NCI-H748 (cell line): ENCODE measurements around the gene SPINK13.
"Not testable (repeated sequence)": the region's sequence is repeated elsewhere in the genome, so short reads cannot be mapped to it uniquely, and the experiment has no call there.

Experiments
- DNase-seq: peaks from one replicate; lab custom pipeline; 2025; ENCODE audit not compliant: unreplicated experiment; lab: John Stamatoyannopoulos, UW

Gene SPINK13, protein sequence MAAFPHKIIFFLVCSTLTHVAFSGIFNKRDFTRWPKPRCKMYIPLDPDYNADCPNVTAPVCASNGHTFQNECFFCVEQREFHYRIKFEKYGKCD

DNA sequence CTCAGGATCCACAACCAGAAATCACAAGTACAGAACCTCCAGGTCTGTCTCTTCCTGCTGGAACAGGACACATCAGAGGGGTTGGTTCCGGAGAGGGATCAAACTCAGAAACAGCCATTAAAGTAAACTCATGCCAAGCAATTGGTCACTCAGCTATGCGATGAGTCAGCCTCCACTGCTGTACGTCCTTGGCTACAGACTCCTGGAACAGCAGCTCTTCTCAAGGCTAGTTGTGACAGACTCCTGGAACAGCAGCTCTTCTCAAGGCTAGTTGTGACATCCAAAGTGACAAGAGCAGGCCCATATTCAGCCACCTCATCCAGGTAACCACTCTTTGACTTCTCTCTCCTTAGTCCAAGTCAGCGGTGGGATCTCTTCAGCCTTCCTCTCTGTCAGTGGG, at the start of gene SPINK13:
Gene SPINK13, plus strand, starts transcription at position 229 of the 400 bp plus-strand sequence. CDS start 1,279 bp downstream, outside the sequence.
- DNase-seq, result no peak

DNA sequence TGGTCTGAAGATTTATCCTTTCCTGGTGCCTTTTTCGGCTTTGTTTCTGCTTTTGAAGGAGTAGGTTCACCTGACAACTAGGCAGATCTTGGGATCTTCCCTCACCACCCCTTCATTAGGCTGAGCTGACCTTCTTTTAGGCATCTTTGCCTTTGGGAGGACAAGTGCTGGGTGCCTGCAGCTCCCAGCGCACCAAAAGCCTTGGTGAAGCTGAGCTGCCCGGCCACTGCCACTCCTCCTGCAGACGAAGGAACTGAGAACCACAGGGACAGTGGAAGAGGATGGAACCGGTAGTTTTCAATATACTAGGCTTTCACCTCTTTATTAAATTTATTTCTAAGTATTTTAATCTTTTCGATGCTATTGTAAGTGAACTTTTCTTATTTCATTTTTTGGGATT, 47.1 kb upstream of the SPINK13 start:
- DNase-seq, result no peak

DNA sequence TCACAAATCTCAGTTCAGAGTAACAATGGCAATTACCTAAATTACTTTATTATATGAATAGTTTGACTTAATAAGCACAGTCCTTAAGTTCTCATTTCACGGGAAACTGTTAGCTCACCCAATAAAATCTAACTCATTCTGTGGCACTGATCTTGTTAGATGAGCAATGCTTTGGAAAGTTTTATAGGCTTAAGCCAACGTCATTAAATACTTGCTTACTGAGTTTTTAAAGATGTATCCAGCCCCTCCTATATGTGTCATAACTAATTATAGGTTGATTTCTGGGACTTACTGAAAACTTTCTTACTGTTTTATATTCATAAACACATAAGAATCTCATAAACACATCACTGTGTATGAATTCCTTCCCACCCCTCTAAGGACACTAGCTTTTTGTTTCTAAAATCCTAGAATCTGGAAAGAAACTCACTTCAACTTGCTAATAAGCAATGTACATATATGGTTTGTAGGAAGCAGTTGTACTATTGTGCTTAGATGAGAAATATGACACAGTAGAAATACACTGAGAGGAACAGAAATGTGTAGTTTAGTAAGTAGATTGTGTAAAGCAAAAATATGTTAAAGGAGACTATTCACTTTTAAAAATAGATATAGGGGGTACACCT, 44.4 kb upstream of the SPINK13 start:
- no peak for DNase-seq

DNA sequence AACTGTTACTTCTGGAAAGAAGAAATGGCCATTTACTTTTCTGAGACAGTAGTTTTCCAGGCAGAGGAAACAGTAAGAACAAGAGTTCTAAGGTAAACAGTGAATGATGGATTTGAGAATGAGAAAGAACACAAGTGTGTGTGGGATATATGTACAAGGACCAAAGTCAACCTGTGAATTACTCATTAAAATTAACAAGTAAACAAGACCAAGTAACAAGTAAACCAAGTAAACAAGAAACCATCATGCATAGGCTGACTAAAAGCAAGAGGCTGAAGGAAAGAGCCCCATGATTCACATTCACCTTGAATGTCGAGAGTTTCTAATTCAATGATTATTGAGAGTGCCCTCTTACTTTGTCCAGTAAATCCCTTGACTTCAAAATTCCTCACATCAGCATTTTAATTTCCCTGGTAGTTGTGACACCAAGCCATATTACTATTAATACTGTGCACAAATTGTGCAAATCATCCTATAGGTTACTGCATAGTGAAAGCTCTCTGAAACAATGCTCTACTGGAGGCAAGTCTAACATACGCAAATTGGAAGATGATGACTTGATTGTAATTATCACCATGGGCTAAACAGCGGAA, 40.1 kb upstream of the SPINK13 start:
- DNase-seq, result no peak

DNA sequence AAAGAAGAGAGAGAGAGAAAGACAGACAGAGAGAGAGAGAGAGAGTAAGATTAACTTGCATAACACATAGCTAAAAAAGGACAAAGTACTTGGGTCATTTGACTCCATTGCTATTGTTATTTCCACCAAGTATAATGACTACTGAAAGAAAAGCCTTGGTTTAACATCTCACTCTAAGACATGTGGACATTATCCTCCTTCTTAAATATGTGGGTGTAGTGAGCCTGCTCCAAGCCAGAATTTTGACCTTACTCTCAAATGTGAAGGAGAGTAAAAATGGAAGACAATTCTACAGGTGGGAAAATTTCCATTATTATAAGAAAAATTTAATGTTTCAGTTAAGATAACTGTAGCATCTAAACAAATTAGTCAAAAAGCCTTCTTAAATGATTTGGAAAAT, 38.8 kb upstream of the SPINK13 start:
- no peak for DNase-seq

DNA sequence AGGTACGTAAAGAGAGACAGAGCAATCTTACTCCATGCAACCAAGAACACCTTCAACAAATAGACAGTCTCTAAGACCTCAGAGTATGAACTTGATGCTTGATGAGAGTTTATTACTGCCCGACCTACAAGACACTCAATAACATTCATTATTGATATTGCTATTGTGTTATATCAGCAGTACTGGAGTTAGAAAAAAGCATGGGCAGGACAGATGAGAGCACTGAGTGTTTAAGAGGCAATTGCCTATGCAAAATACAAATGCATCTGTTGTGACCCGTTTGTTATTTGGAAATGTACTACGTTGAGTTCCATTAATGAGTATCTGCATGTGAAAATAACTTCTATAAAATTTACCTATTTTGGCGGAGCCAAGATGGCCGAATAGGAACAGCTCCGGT, 38.4 kb upstream of the SPINK13 start:
- peak; percentile 36 for DNase-seq

DNA sequence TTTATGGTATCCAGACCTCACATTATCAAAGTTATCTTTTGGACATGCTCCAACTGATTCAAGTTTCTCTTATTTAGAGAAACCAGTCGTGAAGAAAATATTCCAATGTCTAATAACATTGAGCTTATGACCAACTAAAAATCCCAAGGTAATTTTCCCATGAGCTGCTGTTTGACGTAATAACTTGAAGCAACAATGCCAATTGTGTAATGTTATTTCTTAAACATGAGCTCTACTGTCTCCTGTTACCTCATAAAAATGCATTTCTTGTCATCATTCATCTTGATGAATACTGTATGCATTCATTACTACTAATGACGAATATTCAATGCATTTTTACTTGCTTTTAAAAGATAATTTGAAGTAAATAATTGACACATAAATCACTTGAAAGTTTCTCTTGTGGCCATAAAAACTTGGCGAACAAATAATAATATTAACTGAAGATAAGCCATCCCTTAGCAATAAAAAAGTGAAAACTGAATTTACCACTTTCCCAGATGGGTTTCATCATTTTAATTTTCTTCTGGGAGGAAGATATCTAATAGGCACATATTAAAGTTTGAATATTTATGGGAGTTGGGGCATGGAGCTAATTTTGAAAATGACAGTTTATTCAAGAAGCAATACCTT, 30.7 kb upstream of the SPINK13 start:
- DNase-seq, result no peak

DNA sequence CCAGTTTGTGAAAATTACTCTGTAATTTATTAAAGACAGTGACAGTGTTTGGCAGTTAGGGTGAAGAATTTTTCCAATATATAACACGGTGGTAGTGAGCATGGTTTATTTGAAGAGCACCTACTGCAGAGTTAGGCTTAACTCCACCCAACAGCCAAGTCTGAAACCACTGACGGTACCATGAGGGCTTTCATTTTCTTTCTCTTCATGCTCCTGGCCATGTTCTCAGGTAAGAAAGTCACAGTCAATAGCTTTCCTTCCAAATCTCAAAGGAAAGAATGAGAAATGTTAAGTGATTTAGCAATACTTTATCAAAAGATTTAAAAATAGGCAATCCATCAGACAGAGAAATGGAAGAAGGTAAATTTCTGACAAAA, 30.2 kb upstream of the SPINK13 start, which contains the start of gene MARCOL:
Gene MARCOL, plus strand, starts transcription at position 108 of the 377 bp plus-strand sequence. Its CDS starts 73 bp downstream, at position 181.
- DNase-seq, result no peak

DNA sequence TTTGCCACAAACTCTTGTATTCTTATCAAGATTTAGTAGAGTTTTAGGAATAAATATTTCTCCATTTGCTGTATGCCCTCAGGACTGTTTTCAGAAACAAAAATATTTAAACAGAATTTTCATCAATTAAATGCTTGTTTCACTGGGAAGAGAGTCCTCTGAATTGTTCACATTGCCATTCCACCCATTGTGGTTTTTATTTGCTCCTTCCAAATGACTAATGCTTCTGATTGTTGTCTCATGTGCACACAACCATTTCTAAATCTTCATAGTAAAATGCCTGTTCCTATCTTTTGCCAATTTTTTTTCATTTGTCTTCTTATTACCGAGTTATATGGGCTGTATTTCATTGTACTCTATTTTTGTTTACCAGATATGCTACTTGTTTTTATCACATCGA, 19.7 kb upstream of the SPINK13 start:
- no peak for DNase-seq

DNA sequence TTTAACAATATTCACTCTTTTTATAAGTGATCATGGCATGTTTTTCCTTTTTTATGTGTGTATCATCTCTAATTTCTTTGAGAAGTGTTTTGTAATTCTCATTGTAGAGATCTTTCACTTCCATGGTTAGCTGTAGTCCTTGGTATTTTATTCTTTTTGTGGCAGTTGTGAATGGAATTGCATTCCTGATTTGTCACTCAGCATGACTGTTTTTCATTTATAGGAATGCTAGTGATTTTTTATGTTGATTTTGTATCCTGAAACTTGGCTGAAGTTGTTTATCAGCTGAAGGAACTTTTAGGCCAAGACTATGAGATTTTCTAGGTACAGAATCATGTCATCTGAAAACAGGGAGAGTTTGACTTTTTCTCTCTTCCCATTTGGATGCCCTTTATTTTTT, 13.1 kb upstream of the SPINK13 start:
- no peak for DNase-seq

DNA sequence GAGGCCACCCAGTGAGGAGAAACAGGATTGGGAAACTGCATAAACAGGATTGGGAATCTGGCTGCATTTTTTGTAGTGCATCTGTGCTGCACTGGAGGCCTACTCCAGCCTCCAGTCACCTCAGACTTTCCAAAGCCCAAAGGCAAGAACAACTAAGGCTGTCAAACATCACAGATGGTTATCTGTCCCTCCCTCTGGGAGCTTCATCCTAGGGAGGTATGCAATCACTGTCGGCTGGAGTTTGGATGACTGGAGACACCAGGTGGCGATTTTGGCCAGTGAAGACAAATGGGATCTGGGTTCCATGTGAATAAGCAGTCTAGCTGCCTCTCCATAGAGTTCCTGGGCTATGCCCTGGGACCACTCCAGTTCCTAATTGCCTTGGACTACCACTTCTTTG, 9.3 kb upstream of the SPINK13 start:
- DNase-seq, result no peak

DNA sequence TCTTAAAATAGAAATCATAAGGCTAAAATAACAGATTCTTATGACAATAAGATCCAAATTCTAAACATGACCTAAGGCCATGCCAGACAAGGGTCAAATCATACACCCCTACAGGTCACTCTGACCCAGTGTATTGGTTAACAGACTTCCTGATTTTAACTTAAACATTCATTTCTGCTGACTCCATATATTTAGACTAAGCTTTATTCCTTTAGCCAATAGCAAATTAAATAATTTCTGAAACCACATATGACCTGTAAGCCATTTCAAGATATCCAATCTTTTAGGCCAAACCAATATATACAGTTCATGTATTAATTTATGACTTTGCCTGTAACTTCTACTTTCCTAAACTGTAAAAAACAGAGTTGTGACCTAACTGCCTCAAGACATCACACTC, 7.4 kb upstream of the SPINK13 start:
- DNase-seq, result no peak

DNA sequence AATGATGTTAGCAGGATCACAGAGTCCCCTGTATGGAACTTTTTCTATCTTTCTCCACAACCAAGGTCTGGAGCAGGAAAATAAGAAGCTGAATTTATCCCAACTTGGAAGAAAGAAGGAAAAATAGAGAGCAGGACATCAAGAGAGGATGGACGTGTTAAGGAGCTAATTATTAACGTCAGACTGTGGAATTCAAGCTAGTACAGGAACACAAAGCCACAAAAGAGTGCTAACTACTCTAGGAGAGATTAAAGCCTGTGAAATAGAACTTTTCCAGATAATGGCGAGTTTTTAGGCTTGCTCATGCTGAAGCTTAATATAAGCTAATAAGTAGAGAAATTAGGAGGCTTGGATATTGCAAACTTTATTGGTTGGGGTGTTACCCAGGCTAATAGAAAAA, 632 bp upstream of the SPINK13 start:
- no peak for DNase-seq

DNA sequence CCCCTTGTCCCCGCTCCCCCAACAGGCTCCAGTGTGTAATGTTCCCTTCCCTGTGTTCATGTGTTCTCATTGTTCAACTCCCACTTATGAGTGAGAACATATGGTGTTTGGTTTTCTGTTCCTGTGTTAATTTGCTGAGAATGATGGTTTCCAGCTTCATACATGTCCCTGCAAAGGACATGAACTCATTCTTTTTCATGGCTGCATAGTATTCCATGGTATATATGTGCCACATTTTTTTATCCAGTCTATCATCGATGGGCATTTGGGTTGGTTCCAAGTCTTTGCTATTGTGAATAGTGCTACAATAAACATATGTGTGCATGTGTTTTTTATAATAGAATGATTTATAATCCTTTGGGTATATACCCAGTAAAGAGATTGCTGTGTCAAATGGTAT, 6.5 kb downstream of the SPINK13 start:
- DNase-seq, result not testable (repeated sequence)

DNA sequence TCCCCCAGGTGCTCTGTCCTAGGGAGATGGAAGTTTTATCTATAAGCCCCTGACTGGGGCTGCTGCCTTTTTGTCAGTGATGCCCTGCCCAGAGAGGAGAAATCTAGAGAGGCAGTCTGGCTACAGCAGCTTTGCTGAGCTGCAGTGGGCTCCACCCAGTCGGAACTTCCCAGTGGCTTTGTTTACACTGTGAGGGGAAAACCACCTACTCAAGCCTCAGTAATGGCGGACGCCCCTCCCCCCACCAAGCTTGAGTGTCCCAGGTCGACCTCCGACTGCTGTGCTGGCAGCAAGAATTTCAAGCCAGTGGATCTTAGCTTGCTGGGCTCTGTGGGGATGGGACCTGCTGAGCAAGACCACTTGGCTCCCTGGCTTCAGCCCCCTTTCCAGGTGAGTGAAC, 12.3 kb downstream of the SPINK13 start:
- peak; percentile 66 for DNase-seq

DNA sequence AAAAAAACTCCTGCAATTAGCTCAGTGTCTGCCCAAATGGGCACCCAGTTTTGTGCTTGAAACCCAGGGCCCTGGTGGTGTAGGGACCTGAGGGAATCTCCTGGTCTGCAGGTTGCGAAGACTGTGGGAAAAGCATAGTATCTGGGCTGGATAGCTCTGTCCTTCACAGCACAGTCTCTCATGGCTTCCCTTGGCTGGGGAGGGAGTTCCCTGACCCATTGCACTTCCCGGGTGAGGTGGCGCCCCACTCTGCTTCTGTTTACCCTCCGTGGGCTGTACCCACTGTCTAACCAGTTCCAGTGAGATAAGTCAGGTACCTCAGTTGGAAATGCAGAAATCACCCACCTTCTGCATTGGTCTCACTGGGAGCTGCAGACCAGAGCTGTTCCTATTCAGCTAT, 12.7 kb downstream of the SPINK13 start:
- not testable (repeated sequence) for DNase-seq

DNA sequence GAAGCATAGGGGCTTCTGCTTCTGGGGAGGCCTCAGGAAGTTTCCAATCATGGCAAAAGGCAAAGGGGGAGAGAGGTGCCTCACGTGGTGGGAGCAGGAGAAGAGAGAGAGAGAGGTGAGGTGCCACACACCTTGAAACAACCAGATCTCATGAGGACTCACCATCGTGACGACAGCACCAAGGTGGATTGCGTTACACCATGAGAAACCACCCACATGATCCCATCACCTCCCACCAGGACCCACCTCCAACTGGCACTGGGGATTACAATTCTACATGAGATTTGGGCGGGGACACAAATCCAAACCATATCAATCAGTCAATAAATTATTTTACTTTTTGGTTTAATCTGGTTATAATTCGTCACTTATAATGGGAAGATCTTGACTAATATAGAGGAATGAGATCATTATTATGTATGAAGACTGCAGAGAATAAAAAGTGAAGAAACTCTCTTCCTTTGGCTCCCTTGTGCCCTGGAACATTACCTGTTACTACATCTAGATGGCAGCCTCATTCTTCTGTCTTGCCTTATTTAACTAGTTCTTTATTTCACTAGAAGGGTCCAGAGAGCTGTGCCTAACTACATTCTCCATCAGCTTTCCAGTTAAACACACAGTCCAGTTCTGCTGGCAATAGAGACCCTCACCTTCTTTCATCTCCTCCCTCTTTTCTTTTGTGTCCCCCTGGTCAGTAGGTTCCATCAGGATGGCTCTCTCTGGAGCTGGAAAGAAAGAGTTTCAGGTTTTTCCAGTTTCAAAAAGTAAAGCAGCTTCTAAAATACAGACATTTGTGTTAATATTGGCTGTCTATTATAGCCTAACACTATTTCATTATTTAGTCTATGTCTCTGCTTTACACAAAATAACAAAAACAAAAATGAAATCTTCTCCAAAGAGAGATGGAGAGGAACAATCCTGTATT, 21.9 kb downstream of the SPINK13 start:
- DNase-seq, result peak; percentile 57

DNA sequence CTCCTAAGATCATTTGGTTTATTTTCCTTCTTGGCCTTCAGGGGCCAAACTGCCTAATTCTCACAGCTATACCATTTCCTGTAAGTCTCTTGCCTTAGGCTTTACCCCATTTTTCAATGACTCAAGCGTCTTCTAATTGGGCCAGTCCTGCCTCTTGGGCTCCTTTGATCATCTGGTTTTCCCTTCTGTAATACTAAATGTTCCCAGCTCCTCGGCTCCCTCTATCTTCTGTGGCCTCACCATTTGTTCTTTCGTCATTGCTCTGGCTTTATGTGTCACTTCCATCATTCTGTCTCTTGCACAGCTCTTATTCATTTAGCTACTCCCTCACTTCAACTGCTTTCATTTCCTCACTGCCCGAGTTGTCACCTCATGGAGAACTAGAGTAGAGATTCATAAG, 29.1 kb downstream of the SPINK13 start:
- no peak for DNase-seq

DNA sequence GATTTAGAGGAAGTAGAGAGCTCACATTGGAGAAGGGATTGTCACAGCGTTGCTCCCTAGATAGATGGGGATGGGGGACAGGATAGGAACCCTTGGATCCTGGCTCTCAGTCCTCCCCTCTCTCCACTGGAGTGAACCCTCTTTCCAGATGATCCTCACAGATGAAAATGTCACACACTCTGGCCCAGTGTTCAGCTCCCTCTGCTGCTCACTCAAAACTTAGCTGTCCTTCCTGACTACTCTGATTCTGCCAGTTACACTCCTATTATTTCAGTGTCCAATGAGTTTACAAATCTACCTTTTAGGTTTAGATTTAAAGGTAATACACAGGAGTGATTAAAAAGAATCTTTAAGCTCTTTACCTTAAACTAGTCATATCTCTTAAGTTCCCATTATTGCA, 37.9 kb downstream of the SPINK13 start:
- DNase-seq, result no peak

DNA sequence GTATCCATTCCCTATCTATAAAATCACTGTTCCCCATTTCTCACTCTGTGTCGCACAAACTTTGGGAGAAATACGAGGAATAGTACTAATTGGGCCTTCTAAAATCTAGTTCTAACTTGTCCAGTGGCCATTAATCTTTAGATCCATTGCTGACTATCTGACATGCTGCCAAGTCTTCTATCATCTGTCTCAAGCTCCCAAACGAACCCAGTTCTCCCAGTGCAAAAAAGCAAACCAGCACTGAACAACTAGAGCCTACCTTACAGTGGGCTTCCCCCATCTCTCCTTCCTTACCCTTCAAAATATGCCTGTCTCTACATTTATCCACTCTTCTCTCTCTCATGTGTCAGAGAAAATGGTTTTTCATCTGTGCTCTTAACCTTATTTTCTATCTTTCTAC, 40.4 kb downstream of the SPINK13 start:
- DNase-seq, result no peak

DNA sequence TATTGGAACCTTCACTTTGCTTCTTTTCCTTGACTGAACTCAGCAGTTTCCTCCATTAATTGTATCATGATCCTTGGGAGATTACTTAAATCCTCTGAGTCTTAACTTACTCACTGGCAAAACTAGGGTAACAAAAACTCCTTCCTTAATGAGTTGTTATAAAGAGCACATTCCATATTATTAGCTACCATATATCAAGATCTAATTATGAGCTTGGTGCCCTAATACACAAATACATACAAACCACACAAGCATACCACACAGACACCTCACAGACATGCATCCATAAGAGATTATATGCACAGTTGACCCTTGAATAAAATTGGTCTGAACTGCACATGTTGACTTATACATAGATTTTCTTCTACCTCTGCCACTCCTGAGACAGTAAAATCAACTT, 41.2 kb downstream of the SPINK13 start:
- no peak for DNase-seq
